ENCODE results near the gene PIK3R2. TPM values are rescaled to one million over a fixed set of nuclear protein-coding genes. Genes with fewer than 3 reads are reported as not detected.

PIK3R2 gene
- total and polyA plus RNA-seq, 2 of the 8 experiments (the other 6 are each of a cell fraction or from before 2014, with no cell fraction given): 21.7 to 57.1 TPM

DNA sequence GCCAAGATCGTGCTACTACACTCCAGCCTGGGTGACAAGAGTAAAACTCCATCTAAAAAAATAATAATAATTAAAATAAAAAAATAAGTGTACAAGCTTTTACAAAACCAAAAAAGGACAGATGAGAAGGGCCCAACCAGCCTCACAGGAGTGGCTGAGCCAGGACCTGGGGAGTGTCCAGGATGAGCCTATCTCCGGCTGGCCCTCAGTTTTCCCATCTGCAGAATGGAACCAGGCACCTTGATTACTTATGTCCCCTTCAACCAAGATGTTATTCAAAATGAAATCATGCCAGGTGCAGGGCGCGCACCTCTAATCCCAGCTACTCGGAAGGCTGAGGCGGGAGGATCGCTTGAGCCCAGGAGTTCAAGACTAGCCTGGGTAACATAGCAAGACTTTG lies 11.1 kb downstream of the PIK3R2 start:
- no peak for FAIRE-seq
- POLR2A ChIA-PET (ENCODE audit: partially characterized antibody): interaction anchor here (0.6 to 1.1 kb wide), 2 partner anchors 46 to 156 kb away, joined by 3 read pairs; partner anchors contain the start of gene ARRDC2
- H2BK120ac ChIP-seq (replicated peaks; ENCODE audit: low read depth, low read length): no peak overlapping the region
- H2AFZ ChIP-seq (ENCODE audit: low read length): no peak overlapping the region
- no peak overlapping the region for H3K4ac ChIP-seq (replicated peaks; ENCODE audit: insufficient read length, low read depth, low read length)
- H3K79me1 ChIP-seq (ENCODE audit: low read depth, low read length): no peaks in the 10 kb centered on the region
- no peak overlapping the region for H3K56ac ChIP-seq (replicated peaks; ENCODE audit: insufficient read length, low read depth, low read length)
- H3K4me3 ChIP-seq (ENCODE audit: extremely low read depth in 1 of 4, insufficient read depth in 2 of 4, low read depth in 3 of 4, low read length in 4 of 4): no peak overlapping the region
- H3K18ac ChIP-seq (ENCODE audit: extremely low read depth, low read length): no peak overlapping the region
- H3K79me2 ChIP-seq (ENCODE audit: control insufficient read depth in 1 of 2, insufficient read depth in 2 of 2, low read length in 2 of 2): no peaks in the 10 kb centered on the region
- H2BK5ac ChIP-seq (ENCODE audit: low read depth, low read length): no peak overlapping the region
- H3K9ac ChIP-seq (replicated peaks in 1 of 4; ENCODE audit: extremely low read depth in 1 of 4, low read depth in 3 of 4, low read length in 3 of 4): no peak overlapping the region
- H4K8ac ChIP-seq (ENCODE audit: extremely low read depth, insufficient read depth, low read length): no peak overlapping the region
- no peak overlapping the region for H3K4me2 ChIP-seq (ENCODE audit: insufficient read depth in 1 of 2, low read depth in 2 of 2, low read length in 2 of 2)
- 94% methylated on average over 7 of the region's 7 CpGs; no CpG with 5 or more reads in 1 of the 2 experiments for WGBS, 2 experiments (ENCODE audit: extremely low coverage in 1 of 2, insufficient coverage in 1 of 2, insufficient read length in 1 of 2, insufficient replicate concordance in 2 of 2, low coverage in 1 of 2, low lambda C conversion rate in 2 of 2, missing lambda C conversion rate in 1 of 2)
- H4K20me1 ChIP-seq (replicated peaks in 1 of 2; ENCODE audit: control insufficient read depth in 1 of 2, insufficient read depth in 2 of 2, low read length in 2 of 2): peaks cover 2 to 11% of the 10 kb centered on the region in 2 experiments
- H3K4me1 ChIP-seq (replicated peaks in 1 of 4; ENCODE audit: control insufficient read depth in 3 of 4, insufficient read depth in 4 of 4, low read length in 3 of 4): peaks cover 0 to 8% (median 6%) of the 10 kb centered on the region in 4 experiments; a peak in 6 of 7 replicates
- no peak overlapping the region for H4K5ac ChIP-seq (ENCODE audit: insufficient read length, low read depth, low read length)
- no peak overlapping the region for H3K27ac ChIP-seq (ENCODE audit: low read depth, low read length)
- H2BK15ac ChIP-seq (ENCODE audit: low read length): no peak overlapping the region
- H3K36me3 ChIP-seq (ENCODE audit: control insufficient read depth in 2 of 4, insufficient read depth in 4 of 4, low read length in 3 of 4): peaks cover 7 to 32% (median 23%) of the 10 kb centered on the region in 4 experiments; a peak in 7 of 8 replicates
- no peak overlapping the region for H3K23ac ChIP-seq (ENCODE audit: insufficient read length)
- H3K14ac ChIP-seq (ENCODE audit: insufficient read length): no peak overlapping the region
- H3K27me3 ChIP-seq (replicated peaks in 1 of 4; ENCODE audit: control insufficient read depth in 3 of 4, extremely low read depth in 1 of 4, insufficient read depth in 3 of 4, low read length in 3 of 4): no peaks in the 10 kb centered on the region
- H2BK20ac ChIP-seq (ENCODE audit: low read length): no peak overlapping the region
- CTCF ChIA-PET (ENCODE audit: partially characterized antibody): interaction anchor here (1.0 to 2.6 kb wide), 7 partner anchors 8 to 240 kb away, joined by 3 to 11 read pairs (median 4); no protein-coding TSS in a partner anchor
- peaks cover 3% of the 10 kb centered on the region for H3K23me2 ChIP-seq (ENCODE audit: low read depth, low read length)
- no peak overlapping the region for H2BK12ac ChIP-seq (ENCODE audit: low read depth, low read length)
- no peak overlapping the region for H2AK5ac ChIP-seq (ENCODE audit: low read depth, low read length)
- H4K91ac ChIP-seq (replicated peaks; ENCODE audit: insufficient read length, low read length): no peak overlapping the region
- H3K9me3 ChIP-seq (ENCODE audit: insufficient read depth in 2 of 2, low read depth in 1 of 2, low read length in 1 of 2): no peaks in the 10 kb centered on the region
- no peak for DNase-seq (ENCODE audit: low read depth in 1 of 2, low spot score in 2 of 2)
- TF ChIP-seq KDM5A (IDR thresholded peaks at IDR 0.05; ENCODE audit: low read length) (no peak), RAD21 (IDR thresholded peaks at IDR 0.05 in 1 of 2, conservative IDR thresholded peaks at IDR 0.05 in 1 of 2; ENCODE audit: low read depth in 2 of 2, low read length in 2 of 2) (no peak), CHD1 (IDR thresholded peaks at IDR 0.05; ENCODE audit: low read depth, low read length) (no peak), SIN3A (conservative IDR thresholded peaks at IDR 0.05 in 1 of 2, IDR thresholded peaks at IDR 0.05 in 1 of 2; ENCODE audit: low read depth in 1 of 2, low read length in 2 of 2) (no peak), KDM1A (IDR thresholded peaks at IDR 0.05; ENCODE audit: borderline replicate concordance, low read length) (no peak), JUN (IDR thresholded peaks at IDR 0.05; ENCODE audit: low read depth, low read length) (no peak), TCF12 (IDR thresholded peaks at IDR 0.05; ENCODE audit: low read depth, low read length) (no peak), RXRA (IDR thresholded peaks at IDR 0.05; ENCODE audit: insufficient read depth, low read depth, low read length) (no peak)
- TF ChIP-seq, protein P1, sequence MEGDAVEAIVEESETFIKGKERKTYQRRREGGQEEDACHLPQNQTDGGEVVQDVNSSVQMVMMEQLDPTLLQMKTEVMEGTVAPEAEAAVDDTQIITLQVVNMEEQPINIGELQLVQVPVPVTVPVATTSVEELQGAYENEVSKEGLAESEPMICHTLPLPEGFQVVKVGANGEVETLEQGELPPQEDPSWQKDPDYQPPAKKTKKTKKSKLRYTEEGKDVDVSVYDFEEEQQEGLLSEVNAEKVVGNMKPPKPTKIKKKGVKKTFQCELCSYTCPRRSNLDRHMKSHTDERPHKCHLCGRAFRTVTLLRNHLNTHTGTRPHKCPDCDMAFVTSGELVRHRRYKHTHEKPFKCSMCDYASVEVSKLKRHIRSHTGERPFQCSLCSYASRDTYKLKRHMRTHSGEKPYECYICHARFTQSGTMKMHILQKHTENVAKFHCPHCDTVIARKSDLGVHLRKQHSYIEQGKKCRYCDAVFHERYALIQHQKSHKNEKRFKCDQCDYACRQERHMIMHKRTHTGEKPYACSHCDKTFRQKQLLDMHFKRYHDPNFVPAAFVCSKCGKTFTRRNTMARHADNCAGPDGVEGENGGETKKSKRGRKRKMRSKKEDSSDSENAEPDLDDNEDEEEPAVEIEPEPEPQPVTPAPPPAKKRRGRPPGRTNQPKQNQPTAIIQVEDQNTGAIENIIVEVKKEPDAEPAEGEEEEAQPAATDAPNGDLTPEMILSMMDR (IDR thresholded peaks at IDR 0.05; ENCODE audit: control extremely low read depth in 1 of 3, insufficient read depth in 1 of 3, low read depth in 1 of 3, low read length in 3 of 3): no peak
- TF ChIP-seq, protein P2, sequence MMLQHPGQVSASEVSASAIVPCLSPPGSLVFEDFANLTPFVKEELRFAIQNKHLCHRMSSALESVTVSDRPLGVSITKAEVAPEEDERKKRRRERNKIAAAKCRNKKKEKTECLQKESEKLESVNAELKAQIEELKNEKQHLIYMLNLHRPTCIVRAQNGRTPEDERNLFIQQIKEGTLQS (IDR thresholded peaks at IDR 0.05; ENCODE audit: insufficient read depth, low read depth, low read length): no peak
